Transverse colon (tissue), 4 donors: ENCODE measurements around the gene DCLRE1C. TPM values are rescaled to one million over a fixed set of nuclear protein-coding genes. Genes with fewer than 3 reads are reported as not detected.
"Not testable (repeated sequence)": the region's sequence is repeated elsewhere in the genome, so short reads cannot be mapped to it uniquely, and the experiment has no call there.

Source experiments
- DNase-seq: peaks from one replicate; pipeline ENCODE4 v3.0.0-alpha.2; 2019
- H3K27ac ChIP-seq, 4 donors: fragments of 200-600 bp; sonication (generic); 2 replicates each; pipeline ENCODE4 v1.5.1; 2016 to 2018; ENCODE audit warnings: inconsistent platforms in 4 of 4
- H3K27me3 ChIP-seq: fragments of 200-600 bp; sonication (generic); 2 replicates; pipeline ENCODE4 v1.5.1; 2017; ENCODE audit warnings: inconsistent platforms
- H3K36me3 ChIP-seq, 4 donors: fragments of 200-600 bp; sonication (generic); 2 replicates each; pipeline ENCODE4 v1.5.1; 2017 to 2019; ENCODE audit warnings: inconsistent platforms in 4 of 4
- H3K4me1 ChIP-seq, 4 donors: fragments of 200-600 bp; sonication (generic); 2 replicates each; pipeline ENCODE4 v1.5.1; 2017 to 2020; ENCODE audit warnings: inconsistent platforms in 4 of 4
- H3K4me3 ChIP-seq, 4 donors: fragments of 200-600 bp; sonication (generic); 1 replicate in 1 of 4; 2 replicates in 3 of 4; pipeline versions ENCODE4 v1.5.1 to v1.6.1; 2017 to 2019; ENCODE audit warnings: inconsistent platforms in 4 of 4
- H3K9me3 ChIP-seq, 2 donors: fragments of 200-600 bp; sonication (generic); 2 replicates each; pipeline ENCODE4 v1.5.1; 2017 to 2019; ENCODE audit warnings: inconsistent platforms in 2 of 2
- CTCF ChIP-seq, 5 experiments: fragments of 200-600 bp in 3 of 5; fragments of 450-650 bp in 2 of 5; sonication (generic) in 3 of 5; IDR thresholded peaks; 1 replicate in 2 of 5; 2 replicates in 3 of 5; pipeline ENCODE4 v1.5.1; 2016 to 2017; ENCODE audit warnings: antibody characterized with exemption in 5 of 5, inconsistent platforms in 3 of 5, mild to moderate bottlenecking in 2 of 5, moderate library complexity in 1 of 5
- EP300 ChIP-seq: sonication (generic); formaldehyde crosslinking; IDR thresholded peaks from one replicate; pipeline ENCODE4 v1.6.1; 2017; ENCODE audit warnings: antibody characterized with exemption, low read depth
- POLR2A ChIP-seq: fragments of 450-650 bp; IDR thresholded peaks from one replicate; pipeline ENCODE4 v1.6.1; 2016; ENCODE audit warnings: antibody characterized with exemption, mild to moderate bottlenecking, moderate library complexity
- POLR2AphosphoS5 ChIP-seq, 3 donors: sonication (generic); formaldehyde crosslinking; IDR thresholded peaks; one replicate each; pipeline ENCODE4 v1.6.1; 2016; ENCODE audit warnings: antibody characterized with exemption in 3 of 3
- WGBS, 2 donors: methylation state at CpG; one replicate each; pipeline ENCODE4 v1.1.5; 2018; ENCODE audit warnings: low coverage in 1 of 2; 5-methylcytosine and 5-hydroxymethylcytosine counted together
- in situ Hi-C, 4 donors: fragments of 200-750 bp; cut with MboI; loops; one replicate each; pipeline versions ENCODE4 v1.15.0 to v1.15.1; 2017; ENCODE audit warnings: low sequenced_read_pairs in 3 of 4, low pct_ligation_motif_present in 1 of 4, low pct_unique_long_range_greater_than_20kb in 1 of 4
- intact Hi-C: fragments of 100-400 bp; cut with DNase I; formaldehyde crosslinking; loops from one replicate; pipeline ENCODE4 v1.15.1; 2023; ENCODE audit warnings: low total_unique reads
- total RNA-seq, 4 donors: library from RNA; depleted of rRNA; stranded (reverse); fragments of >200 nt; gene quantifications; one replicate each; pipeline ENCODE4 v1.1.0, GENCODE V29; 2016

DCLRE1C gene
- total RNA-seq, 4 donors from 2014 or later, result 10.0 to 61.3 (median 13.8) TPM

GRCh38 chr10:14911801-14912200, 42.1 kb downstream of the DCLRE1C start:
- 97 to 100% methylated on average over 3 of the region's 3 CpGs for WGBS, 2 donors
- peaks cover 0 to 64% (median 19%) of the 10 kb centered on the region in 4 donors for H3K36me3 ChIP-seq

DNA sequence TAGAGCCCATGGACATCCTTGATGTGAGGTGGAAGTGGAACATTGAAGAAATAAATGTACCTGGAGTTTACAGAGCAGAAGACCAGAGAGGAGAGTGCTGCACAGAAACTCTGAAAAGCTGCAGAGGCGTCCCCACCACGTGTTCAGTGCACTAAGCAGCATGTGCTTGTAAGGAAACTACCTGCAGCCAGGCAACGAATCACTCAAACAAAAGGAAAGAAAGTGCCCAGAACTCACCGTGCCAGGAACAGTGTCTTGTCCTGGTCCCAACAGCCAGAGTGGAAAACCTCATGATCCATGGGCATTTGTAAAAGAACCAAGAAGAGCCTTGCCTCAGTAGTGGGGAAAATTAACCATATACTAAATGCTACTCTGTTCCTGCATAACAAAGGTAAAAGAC, 42.9 kb downstream of the DCLRE1C start:
- 82 to 96% methylated on average over 2 to 4 of the region's 4 CpGs for WGBS, 2 donors
- Histone ChIP-seq H3K4me3 (no peak overlapping the region), H3K4me1 (no peaks in the 10 kb centered on the region), H3K9me3 (no peaks in the 10 kb centered on the region), H3K36me3 (peaks cover 0 to 55% (median 16%) of the 10 kb centered on the region in 4 donors), H3K27ac (no peak overlapping the region), H3K27me3 (no peaks in the 10 kb centered on the region)
- no peak for DNase-seq
- no peak for TF ChIP-seq EP300
- no peak for TF ChIP-seq POLR2AphosphoS5 (IDR thresholded peaks at IDR 0.05)
- TF ChIP-seq POLR2A, result no peak
- no peak for TF ChIP-seq CTCF (IDR thresholded peaks at IDR 0.05)
- intact Hi-C loops, result no loop called here
- in situ Hi-C loops, result no loop called here

More at GRCh38 chr10:14911801-14912200, 42.1 kb downstream of the DCLRE1C start:
- TF ChIP-seq POLR2A, result no peak
- H3K4me3 ChIP-seq, result no peak overlapping the region
- no peak overlapping the region for H3K27ac ChIP-seq
- peaks cover 1 to 4% of the 10 kb centered on the region in 2 donors for H3K9me3 ChIP-seq
- intact Hi-C loops (no loop called here), in situ Hi-C loops (no loop called here)
- DNase-seq, result no peak
- H3K4me1 ChIP-seq, result no peaks in the 10 kb centered on the region
- no peaks in the 10 kb centered on the region for H3K27me3 ChIP-seq

DNA sequence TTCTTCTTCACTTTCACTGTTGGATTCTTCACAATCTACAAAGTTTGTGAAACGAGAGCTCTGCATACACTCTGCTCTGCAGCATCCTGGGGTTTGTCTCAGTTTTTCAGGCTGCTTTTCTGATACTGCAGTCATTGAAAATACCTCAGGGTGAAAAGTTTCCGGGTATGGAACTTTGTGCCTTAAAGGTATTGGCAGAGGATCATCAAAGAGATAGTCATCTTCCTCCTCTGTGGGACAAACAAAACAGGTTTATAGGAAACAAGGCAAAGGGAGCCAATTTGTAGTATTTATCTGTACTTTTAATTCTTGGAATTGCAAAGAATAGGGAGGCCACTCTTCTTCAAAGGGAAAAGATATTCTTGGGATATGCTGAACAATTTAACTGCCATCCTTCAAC, 44.8 kb downstream of the DCLRE1C start:
- intact Hi-C loops, result no loop called here
- no peak for DNase-seq
- Histone ChIP-seq H3K9me3 (no peaks in the 10 kb centered on the region), H3K4me1 (no peaks in the 10 kb centered on the region), H3K27me3 (no peaks in the 10 kb centered on the region), H3K36me3 (peaks cover 0 to 53% (median 13%) of the 10 kb centered on the region in 4 donors), H3K4me3 (no peak overlapping the region), H3K27ac (no peak overlapping the region)
- WGBS, 2 donors, result 74 to 88% methylated on average over 2 of the region's 2 CpGs
- in situ Hi-C loops, result no loop called here
- TF ChIP-seq CTCF (IDR thresholded peaks at IDR 0.05) (no peak), EP300 (no peak), POLR2AphosphoS5 (IDR thresholded peaks at IDR 0.05) (no peak), POLR2A (no peak)

GRCh38 chr10:14907591-14907990, 46.3 kb downstream of the DCLRE1C start:
- in situ Hi-C loops, DNase-seq, H3K27me3 ChIP-seq, H3K9me3 ChIP-seq, intact Hi-C loops, H3K4me3 ChIP-seq, H3K4me1 ChIP-seq, H3K27ac ChIP-seq: not testable (repeated sequence)
- peaks cover 0 to 39% (median 11%) of the 10 kb centered on the region in 4 donors for H3K36me3 ChIP-seq
- 97 to 100% methylated on average over 3 to 4 of the region's 4 CpGs for WGBS, 2 donors

GRCh38 chr10:14906765-14907164, 47.1 kb downstream of the DCLRE1C start:
- Histone ChIP-seq H3K27ac (no peak overlapping the region), H3K4me1 (no peaks in the 10 kb centered on the region), H3K4me3 (no peak overlapping the region), H3K9me3 (no peaks in the 10 kb centered on the region), H3K27me3 (no peaks in the 10 kb centered on the region), H3K36me3 (peaks cover 0 to 32% (median 11%) of the 10 kb centered on the region in 4 donors)
- WGBS, 2 donors, result 97 to 100% methylated on average over 1 to 2 of the region's 2 CpGs
- intact Hi-C loops (no loop called here), in situ Hi-C loops (no loop called here)
- DNase-seq, result no peak
- TF ChIP-seq POLR2AphosphoS5 (IDR thresholded peaks at IDR 0.05) (no peak), POLR2A (no peak), EP300 (no peak), CTCF (IDR thresholded peaks at IDR 0.05) (no peak)
